HepG2 (cell line): Measurements from ENCODE around the gene NPPB. TPM values are rescaled to one million over a fixed set of nuclear protein-coding genes. Genes with fewer than 3 reads are reported as not detected.
A peak's percentile ranks its signal among the peaks of the same experiment; 100 is the strongest.

Source experiments
- AGO1 ChIP-seq: fragments of 200-400 bp; formaldehyde crosslinking; IDR thresholded peaks from 2 replicates; pipeline ENCODE4 v1.6.1; 2017; ENCODE audit warnings: mild to moderate bottlenecking, low read depth, low read length, moderate library complexity; ENCODE audit not compliant: poor library complexity, severe bottlenecking
- CEBPB ChIP-seq: IDR thresholded peaks from 2 replicates; pipeline ENCODE4 v1.6.1; 2011; ENCODE audit warnings: low read depth, low read length, improper control_type of control experiment, borderline replicate concordance
- CHD2 ChIP-seq: IDR thresholded peaks from 2 replicates; pipeline ENCODE4 v1.6.1; 2011; ENCODE audit warnings: low read depth, low read length, improper control_type of control experiment
- HCFC1 ChIP-seq: fragments of 150-350 bp; IDR thresholded peaks from 2 replicates; pipeline ENCODE4 v1.6.1; 2014; ENCODE audit warnings: low read depth, low read length
- HOMEZ ChIP-seq: IDR thresholded peaks from 2 replicates; pipeline ENCODE4 v1.6.1; 2016; ENCODE audit warnings: low read depth
- IRF1 ChIP-seq: sonication (generic); formaldehyde crosslinking; IDR thresholded peaks from 2 replicates; pipeline ENCODE4 v1.4.0; 2020; ENCODE audit warnings: low read depth, mild to moderate bottlenecking, missing genetic modification reagents
- IRX3 ChIP-seq: sonication (generic); formaldehyde crosslinking; IDR thresholded peaks from 2 replicates; pipeline ENCODE4 v1.8.1; 2023; ENCODE audit warnings: mild to moderate bottlenecking, low read depth, missing genetic modification reagents, borderline replicate concordance
- KDM4B ChIP-seq: sonication (generic); formaldehyde crosslinking; IDR thresholded peaks from 2 replicates; pipeline ENCODE4 v1.4.0; 2020; ENCODE audit warnings: missing genetic modification reagents
- KLF11 ChIP-seq: IDR thresholded peaks from 2 replicates; pipeline ENCODE4 v1.6.1; 2016; ENCODE audit warnings: missing compliant biosample characterization
- NCOA2 ChIP-seq: sonication (generic); formaldehyde crosslinking; IDR thresholded peaks from 2 replicates; pipeline ENCODE4 v1.8.0; 2022; ENCODE audit warnings: inconsistent platforms
- SMYD3 ChIP-seq: sonication (generic); formaldehyde crosslinking; IDR thresholded peaks from 2 replicates; pipeline ENCODE4 v1.8.1; 2023; ENCODE audit warnings: mild to moderate bottlenecking, missing genetic modification reagents
- SRF ChIP-seq: IDR thresholded peaks from 2 replicates; pipeline ENCODE4 v1.6.1; 2011; ENCODE audit warnings: mild to moderate bottlenecking, low read depth, low read length, moderate library complexity
- TBP ChIP-seq: sonication (generic); formaldehyde crosslinking; IDR thresholded peaks from 2 replicates; pipeline ENCODE4 v1.5.0; 2020; ENCODE audit warnings: missing genetic modification reagents
- TFAP4 ChIP-seq: sonication (generic); IDR thresholded peaks from 2 replicates; pipeline ENCODE4 v1.6.1; 2016; ENCODE audit warnings: low read depth, borderline replicate concordance
- ZBTB21 ChIP-seq: sonication (generic); formaldehyde crosslinking; IDR thresholded peaks from 2 replicates; pipeline ENCODE4 v1.4.0; 2020; ENCODE audit warnings: missing genetic modification reagents
- ZFP62 ChIP-seq: sonication (generic); formaldehyde crosslinking; IDR thresholded peaks from 2 replicates; pipeline ENCODE4 v1.4.0; 2020; ENCODE audit warnings: missing genetic modification reagents
- ZFX ChIP-seq: sonication (generic); formaldehyde crosslinking; IDR thresholded peaks from 2 replicates; pipeline ENCODE4 v1.4.0; 2020; ENCODE audit warnings: mild to moderate bottlenecking, low read depth, missing genetic modification reagents, moderate library complexity
- ZFYVE20 ChIP-seq: sonication (generic); formaldehyde crosslinking; IDR thresholded peaks from 2 replicates; pipeline ENCODE4 v1.8.0; 2023; ENCODE audit warnings: low read depth, mild to moderate bottlenecking, moderate library complexity, missing genetic modification reagents, borderline replicate concordance
- ZNF136 ChIP-seq: sonication (generic); formaldehyde crosslinking; IDR thresholded peaks from 2 replicates; pipeline ENCODE4 v1.8.1; 2022; ENCODE audit warnings: low read depth, mild to moderate bottlenecking, moderate library complexity, missing genetic modification reagents
- ZNF207 ChIP-seq: fragments of 450-650 bp; IDR thresholded peaks from 2 replicates; pipeline ENCODE4 v1.6.1; 2016; ENCODE audit warnings: antibody characterized with exemption, borderline replicate concordance
- ZNF598 ChIP-seq: sonication (generic); formaldehyde crosslinking; IDR thresholded peaks from 2 replicates; pipeline ENCODE4 v1.5.1; 2020; ENCODE audit warnings: mild to moderate bottlenecking, missing genetic modification reagents, borderline replicate concordance
- ZNF609 ChIP-seq: sonication (generic); formaldehyde crosslinking; IDR thresholded peaks from 2 replicates; pipeline ENCODE4 v1.4.0; 2020; ENCODE audit warnings: mild to moderate bottlenecking, missing genetic modification reagents, borderline replicate concordance
- ZNF839 ChIP-seq: sonication (generic); formaldehyde crosslinking; IDR thresholded peaks from 2 replicates; pipeline ENCODE4 v1.4.0; 2020; ENCODE audit warnings: missing genetic modification reagents, mild to moderate bottlenecking, borderline replicate concordance
- polyA plus RNA-seq, 8 experiments: library from polyadenylated mRNA; depleted of rRNA in 3 of 8; stranded (reverse) in 7 of 8; unstranded in 1 of 8; fragments of >200 nt; fragmentation: Illumina TruSeq in 4 of 8; extraction: Trizol in 4 of 8; gene quantifications; 2 replicates each; pipeline versions ENCODE4 v1.2.1 to v1.2.3, GENCODE V29; 2011 to 2016; ENCODE audit warnings: low read depth in 4 of 8, missing spikeins in 1 of 8, mixed read lengths in 1 of 8; ENCODE audit not compliant: insufficient read depth in 1 of 8
- total RNA-seq, 5 experiments: library from RNA; depleted of rRNA; stranded (reverse); fragments of >200 nt; fragmentation: Illumina TruSeq; extraction: Trizol; gene quantifications; 2 replicates each; pipeline ENCODE4 v1.2.3, GENCODE V29; 2016; ENCODE audit warnings: low read depth in 1 of 5

The NPPB gene
- total and polyA plus RNA-seq, 2 of the 13 experiments (the other 11 are each of a cell fraction or from before 2014, with no cell fraction given): 1.9 TPM; not detected in 1

- TF ChIP-seq SRF (peak; percentile 44; the same call in 1 of the 2 replicates), ZFP62 (no peak; the same call in 1 of the 2 replicates), IRX3 (CRISPR knock-in tag) (no peak), ZNF136 (0 out of 2 replicates have a peak, but pooled peaks have one; percentile 64), KDM4B (CRISPR knock-in tag) (no peak), HOMEZ (no peak), SMYD3 (CRISPR knock-in tag) (0 out of 2 replicates have a peak, but pooled peaks have one; percentile 61), AGO1 (no peak), IRF1 (no peak), TFAP4 (0 out of 2 replicates have a peak, but pooled peaks have one; percentile 27), ZNF598 (CRISPR knock-in tag) (no peak; the same call in 1 of the 2 replicates), ZBTB21 (CRISPR knock-in tag) (peak; percentile 67; the same call in 1 of the 2 replicates), ZFYVE20 (CRISPR knock-in tag) (0 out of 2 replicates have a peak, but pooled peaks have one; percentile 17), TBP (CRISPR knock-in tag) (peak; percentile 98), HCFC1 (peak; percentile 44; the same call in 1 of the 2 replicates), CEBPB (no peak), ZNF609 (CRISPR knock-in tag) (peak; percentile 67; the same call in 1 of the 2 replicates), ZFX (CRISPR knock-in tag) (peak; percentile 59), ZNF839 (no peak), ZNF207 (no peak), CHD2 (no peak), KLF11 (CRISPR knock-in tag) (peak; percentile 61; the same call in 1 of the 2 replicates), NCOA2 (CRISPR knock-in tag) (peak; percentile 80; the same call in 1 of the 2 replicates)
These were observed 49.4 kb upstream of the NPPB start (continued) for GRCh38 chr1:11908095-11908675.
